Measurements from ENCODE around the gene UBE2K.
"Not testable (repeated sequence)": the region's sequence is repeated elsewhere in the genome, so short reads cannot be mapped to it uniquely, and the experiment has no call there.

The UBE2K gene

GRCh38 chr4:39813033-39813432 lies 115.1 kb downstream of the UBE2K start:
- DNase-seq, result not testable (repeated sequence)

- DNase-seq, result not testable (repeated sequence)
These were observed 115.8 kb downstream of the UBE2K start for GRCh38 chr4:39813761-39814160.

GRCh38 chr4:39814403-39815185 lies 116.7 kb downstream of the UBE2K start:
- DNase-seq, result no peak

- no peak for DNase-seq
These were observed 120.7 kb downstream of the UBE2K start for GRCh38 chr4:39818646-39819045.

- no peak for DNase-seq
These were observed 122.2 kb downstream of the UBE2K start for GRCh38 chr4:39820186-39820585.

- DNase-seq, result no peak
These were observed 124.0 kb downstream of the UBE2K start for GRCh38 chr4:39821951-39822350.

- no peak for DNase-seq
These were observed 124.7 kb downstream of the UBE2K start for GRCh38 chr4:39822662-39823061.

GRCh38 chr4:39823191-39823590 lies 125.3 kb downstream of the UBE2K start:
- DNase-seq, result no peak

GRCh38 chr4:39825090-39825489 lies 127.2 kb downstream of the UBE2K start:
- DNase-seq, result no peak

GRCh38 chr4:39825741-39826231 lies 127.8 kb downstream of the UBE2K start:
- DNase-seq, result no peak

Measured in NCI-H1092 (cell line).